Measurements from ENCODE around the gene FBN2. TPM values are rescaled to one million over a fixed set of nuclear protein-coding genes. Genes with fewer than 3 reads are reported as not detected.
"Not testable (repeated sequence)": the region's sequence is repeated elsewhere in the genome, so short reads cannot be mapped to it uniquely, and the experiment has no call there.

Gene FBN2
- total RNA-seq, 4 donors from 2014 or later = 0.57 to 4.4 (median 1.6) TPM

DNA sequence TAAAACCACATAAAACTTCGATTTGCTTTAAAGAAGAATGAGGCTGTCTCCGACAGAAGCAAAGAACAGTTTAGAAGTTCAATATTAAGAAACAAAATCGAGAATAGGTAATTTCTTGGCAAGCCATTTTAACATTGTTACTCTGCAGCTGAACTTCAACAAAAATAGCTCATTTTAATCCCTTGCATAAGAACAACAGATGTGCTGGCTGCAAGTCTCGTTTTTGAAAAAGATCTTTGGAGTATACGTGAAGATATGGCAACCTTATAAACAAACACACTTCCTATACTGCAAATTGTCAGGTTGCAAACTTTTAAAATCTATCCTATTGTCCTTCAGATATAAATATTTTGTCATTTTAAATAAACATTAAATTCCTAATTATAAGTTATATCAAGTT lies 71.5 kb downstream of the FBN2 start:
- intact Hi-C loops (cut with DNase I) = no loop called here

DNA sequence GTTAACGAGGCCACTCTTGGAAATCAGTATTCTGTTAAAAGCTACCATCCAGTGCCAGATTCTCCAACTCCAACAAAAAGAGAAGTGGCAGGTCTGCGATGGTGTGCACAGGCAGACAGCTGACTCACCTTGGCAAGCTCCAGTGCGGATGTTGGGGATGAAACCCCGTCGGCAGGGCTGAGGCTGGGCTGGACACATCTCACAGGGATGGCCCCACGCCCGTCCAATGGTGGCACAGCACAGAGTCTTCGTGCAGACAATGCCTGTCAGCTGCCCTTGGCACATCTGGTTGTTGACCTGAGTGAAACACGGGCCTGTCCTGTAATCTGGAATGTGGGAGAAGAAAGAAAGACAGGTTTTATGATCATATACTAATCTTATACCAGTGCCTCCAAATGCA lies 73.4 kb downstream of the FBN2 start:
- intact Hi-C loops (cut with DNase I) = no loop called here
- 52 to 62% methylated on average over 6 to 8 of the region's 9 CpGs for WGBS, 2 donors
- no peak for TF ChIP-seq POLR2A (IDR thresholded peaks at IDR 0.05)

More for the DNA sequence above, 71.5 kb downstream of the FBN2 start:
- TF ChIP-seq POLR2A (IDR thresholded peaks at IDR 0.05) = no peak
- TF ChIP-seq, protein P1, sequence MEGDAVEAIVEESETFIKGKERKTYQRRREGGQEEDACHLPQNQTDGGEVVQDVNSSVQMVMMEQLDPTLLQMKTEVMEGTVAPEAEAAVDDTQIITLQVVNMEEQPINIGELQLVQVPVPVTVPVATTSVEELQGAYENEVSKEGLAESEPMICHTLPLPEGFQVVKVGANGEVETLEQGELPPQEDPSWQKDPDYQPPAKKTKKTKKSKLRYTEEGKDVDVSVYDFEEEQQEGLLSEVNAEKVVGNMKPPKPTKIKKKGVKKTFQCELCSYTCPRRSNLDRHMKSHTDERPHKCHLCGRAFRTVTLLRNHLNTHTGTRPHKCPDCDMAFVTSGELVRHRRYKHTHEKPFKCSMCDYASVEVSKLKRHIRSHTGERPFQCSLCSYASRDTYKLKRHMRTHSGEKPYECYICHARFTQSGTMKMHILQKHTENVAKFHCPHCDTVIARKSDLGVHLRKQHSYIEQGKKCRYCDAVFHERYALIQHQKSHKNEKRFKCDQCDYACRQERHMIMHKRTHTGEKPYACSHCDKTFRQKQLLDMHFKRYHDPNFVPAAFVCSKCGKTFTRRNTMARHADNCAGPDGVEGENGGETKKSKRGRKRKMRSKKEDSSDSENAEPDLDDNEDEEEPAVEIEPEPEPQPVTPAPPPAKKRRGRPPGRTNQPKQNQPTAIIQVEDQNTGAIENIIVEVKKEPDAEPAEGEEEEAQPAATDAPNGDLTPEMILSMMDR (IDR thresholded peaks at IDR 0.05) = no peak
- no peak for DNase-seq
- WGBS, 2 donors = 40 to 48% methylated on average over 5 of the region's 5 CpGs
- Histone ChIP-seq H3K4me3 (no peak overlapping the region), H3K27me3 (no peaks in the 10 kb centered on the region), H3K4me1 (no peaks in the 10 kb centered on the region), H3K9me3 (no peaks in the 10 kb centered on the region), H3K36me3 (no peaks in the 10 kb centered on the region), H3K27ac (no peak overlapping the region)

DNA sequence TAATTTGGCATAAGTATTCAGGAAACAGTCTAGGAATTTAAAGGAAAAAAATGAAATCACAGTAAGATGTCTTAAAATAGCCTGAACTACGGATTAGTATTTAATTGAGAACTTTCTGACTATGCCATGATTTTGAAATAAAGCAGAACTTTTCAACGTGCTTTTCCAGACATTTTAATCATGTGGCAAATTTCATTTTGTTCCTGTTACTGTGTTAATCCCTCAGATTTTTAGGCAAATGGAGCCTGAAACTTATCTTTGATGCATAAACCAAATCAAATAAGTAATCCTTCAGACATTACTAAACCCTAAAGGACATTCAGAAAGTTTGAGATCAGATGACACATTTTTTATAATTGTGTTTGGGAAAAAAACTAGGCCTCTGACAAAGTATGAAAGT lies 75.7 kb downstream of the FBN2 start:
- H3K27me3 ChIP-seq = no peaks in the 10 kb centered on the region
- no peak for DNase-seq
- H3K4me3 ChIP-seq = no peak overlapping the region
- H3K36me3 ChIP-seq = no peaks in the 10 kb centered on the region
- no peak overlapping the region for H3K27ac ChIP-seq
- H3K4me1 ChIP-seq = no peaks in the 10 kb centered on the region
- no peaks in the 10 kb centered on the region for H3K9me3 ChIP-seq
- intact Hi-C loops (cut with DNase I) = no loop called here
- TF ChIP-seq, protein P1 (IDR thresholded peaks at IDR 0.05) = no peak
- 35% methylated on average over 2 of the region's 2 CpGs for WGBS, 2 donors

More for the DNA sequence above, 73.4 kb downstream of the FBN2 start:
- DNase-seq = no peak
- Histone ChIP-seq H3K27me3 (no peaks in the 10 kb centered on the region), H3K36me3 (no peaks in the 10 kb centered on the region), H3K9me3 (no peaks in the 10 kb centered on the region), H3K4me1 (no peaks in the 10 kb centered on the region), H3K4me3 (no peak overlapping the region), H3K27ac (no peak overlapping the region)

DNA sequence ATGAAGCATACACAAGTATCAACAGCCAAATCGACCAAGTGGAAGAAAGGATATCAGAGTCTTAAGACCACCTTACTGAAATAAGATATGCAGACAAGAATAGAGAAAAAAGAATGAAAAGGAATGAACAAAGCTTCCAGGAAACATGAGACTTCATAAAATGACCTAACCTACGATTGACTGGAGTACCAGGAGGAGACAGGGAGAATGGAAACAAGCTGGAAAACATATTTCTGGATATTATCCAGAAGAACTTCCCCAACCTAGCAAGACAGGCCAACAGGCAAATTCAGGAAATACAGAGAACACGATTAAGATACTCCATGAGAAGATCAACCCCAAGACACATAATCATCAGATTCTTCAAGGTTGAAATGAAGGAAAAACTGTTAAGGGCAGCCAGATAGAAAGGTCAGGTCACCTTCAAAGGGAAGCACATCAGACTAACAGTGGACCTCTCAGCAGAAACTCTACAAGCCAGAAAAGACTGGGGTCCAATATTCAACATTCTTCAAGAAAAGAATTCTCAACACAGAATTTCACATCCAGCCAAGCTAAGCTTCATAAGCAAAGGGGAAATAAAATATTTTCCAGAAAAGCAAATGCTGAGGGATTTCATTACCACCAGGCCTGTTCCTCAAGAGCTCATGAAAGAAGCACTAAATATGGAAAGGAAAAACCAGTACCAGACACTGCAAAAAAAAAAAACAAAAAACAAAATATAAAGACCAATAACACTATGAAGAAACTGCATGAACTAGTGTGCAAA lies 80.7 kb downstream of the FBN2 start:
- H3K27me3 ChIP-seq; H3K36me3 ChIP-seq; DNase-seq; H3K4me1 ChIP-seq; H3K9me3 ChIP-seq; H3K4me3 ChIP-seq; intact Hi-C loops (cut with DNase I); H3K27ac ChIP-seq: not testable (repeated sequence)
- 39 to 55% methylated on average over 3 of the region's 3 CpGs for WGBS, 2 donors

DNA sequence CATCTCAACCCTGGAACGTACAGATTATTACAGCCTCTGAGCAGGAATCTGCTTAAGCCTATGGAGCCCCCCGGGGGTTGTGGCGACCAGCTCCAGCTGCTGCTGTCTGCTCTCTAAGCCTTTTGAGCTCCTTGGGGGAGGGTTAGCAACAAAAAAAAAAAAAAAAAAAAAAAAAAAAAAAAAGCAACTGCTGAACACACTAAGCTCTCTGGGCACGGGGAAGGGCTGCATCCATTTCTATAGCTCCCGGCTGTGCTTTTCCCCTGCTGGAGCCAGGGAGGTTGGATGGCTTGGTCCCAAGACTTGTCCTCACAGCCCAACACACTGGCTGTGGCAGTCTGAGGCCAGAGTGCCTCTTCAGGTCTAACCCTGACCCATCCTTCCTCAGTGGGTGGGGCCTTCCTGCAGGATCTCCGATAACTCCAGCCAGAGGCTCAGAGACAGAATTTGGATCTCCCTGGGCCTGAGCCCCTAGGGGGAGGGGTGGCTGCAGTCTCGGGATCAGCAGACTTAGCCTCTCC lies 82.1 kb downstream of the FBN2 start:
- H3K4me1 ChIP-seq = no peaks in the 10 kb centered on the region
- no peak overlapping the region for H3K27ac ChIP-seq
- no peaks in the 10 kb centered on the region for H3K36me3 ChIP-seq
- DNase-seq = no peak
- WGBS, 2 donors = 68 to 76% methylated on average over 3 to 5 of the region's 7 CpGs
- H3K27me3 ChIP-seq = no peaks in the 10 kb centered on the region
- TF ChIP-seq POLR2A (IDR thresholded peaks at IDR 0.05) = no peak
- TF ChIP-seq, protein P1 (IDR thresholded peaks at IDR 0.05) = no peak
- intact Hi-C loops (cut with DNase I) = no loop called here
- no peak overlapping the region for H3K4me3 ChIP-seq
- no peaks in the 10 kb centered on the region for H3K9me3 ChIP-seq

DNA sequence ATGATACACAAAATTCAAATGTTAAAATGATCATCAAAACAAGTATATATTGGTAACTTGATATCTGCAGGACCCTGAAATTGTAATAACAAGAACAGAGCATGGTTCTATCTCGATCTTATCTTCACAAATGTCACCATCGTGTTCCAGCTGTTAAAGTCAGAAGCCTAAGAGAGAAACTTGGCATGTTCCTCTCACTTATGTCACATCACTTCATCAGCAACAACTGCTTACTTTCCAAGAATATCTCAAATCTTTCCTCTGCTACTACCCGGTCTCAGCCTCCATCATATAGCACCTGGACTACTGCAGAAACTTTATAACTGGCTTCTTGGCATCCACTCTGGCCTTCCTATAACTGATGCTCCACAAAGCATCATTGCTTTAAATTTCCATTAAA lies 84.9 kb downstream of the FBN2 start:
- intact Hi-C loops (cut with DNase I) = no loop called here
- H3K4me3 ChIP-seq = no peak overlapping the region
- TF ChIP-seq, protein P1 (IDR thresholded peaks at IDR 0.05) = no peak
- TF ChIP-seq POLR2A (IDR thresholded peaks at IDR 0.05) = no peak
- H3K36me3 ChIP-seq = no peaks in the 10 kb centered on the region
- no peak for DNase-seq
- no peaks in the 10 kb centered on the region for H3K4me1 ChIP-seq
- no peak overlapping the region for H3K27ac ChIP-seq
- WGBS, 2 donors = 66 to 82% methylated on average over 3 of the region's 3 CpGs
- H3K27me3 ChIP-seq = no peaks in the 10 kb centered on the region
- peaks cover 0 to 3% (median 0%) of the 10 kb centered on the region in 3 donors for H3K9me3 ChIP-seq

DNA sequence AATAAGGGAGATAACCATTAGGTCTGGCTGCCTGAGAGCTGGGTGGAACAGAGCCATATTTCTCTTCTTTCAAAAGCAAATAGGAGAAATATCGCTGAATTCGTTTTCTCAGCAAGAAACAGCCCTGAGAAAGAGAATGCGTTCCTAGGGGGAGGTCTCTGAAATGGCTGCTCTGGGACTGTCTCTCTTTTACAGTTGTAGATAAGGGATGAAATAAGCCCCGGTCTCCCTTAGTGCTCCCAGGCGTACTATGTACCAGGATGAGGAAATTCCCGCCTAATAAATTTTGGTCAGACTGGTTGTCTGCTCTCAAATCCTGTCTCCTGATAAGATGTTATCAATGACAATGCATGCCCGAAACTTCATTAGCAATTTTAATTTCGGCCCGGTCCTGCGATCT lies 90.8 kb downstream of the FBN2 start:
- WGBS, 2 donors = 93 to 95% methylated on average over 10 of the region's 10 CpGs

More for the DNA sequence above, 90.8 kb downstream of the FBN2 start:
- DNase-seq; H3K27ac ChIP-seq; H3K36me3 ChIP-seq; H3K4me3 ChIP-seq; H3K4me1 ChIP-seq; H3K27me3 ChIP-seq; intact Hi-C loops (cut with DNase I): not testable (repeated sequence)
- H3K9me3 ChIP-seq = peaks cover 0 to 16% (median 6%) of the 10 kb centered on the region in 3 donors
